Activated CD8-positive, alpha-beta T cell treated with anti-CD3 and anti-CD28 coated beads for 36 hours (primary cell): ENCODE data around the gene CSTB. TPM values are rescaled to one million over a fixed set of nuclear protein-coding genes. Genes with fewer than 3 reads are reported as not detected.

ENCODE experiments used
- ATAC-seq: fragments of 200-7000 bp; cut with Tn5 transposase; one replicate; pipeline ENCODE4 v1.10.0; 2021; ENCODE audit warnings: mild to moderate bottlenecking, moderate library complexity
- CTCF ChIA-PET: fragments of 350-600 bp; sonication (Branson Sonifier 250); formaldehyde crosslinking; loops from one replicate; lab custom pipeline; 2021; ENCODE audit warnings: antibody characterized with exemption; lab: Charles Lee
- POLR2A ChIA-PET: fragments of 350-600 bp; sonication (Branson Sonifier 250); formaldehyde crosslinking; loops from one replicate; lab custom pipeline; 2021; ENCODE audit warnings: antibody characterized with exemption; lab: Charles Lee
- DNase-seq: peaks from one replicate; pipeline ENCODE4 v3.0.0-alpha.2; 2020
- H3K27ac Mint-ChIP-seq: one replicate; pipeline ENCODE4 v1.8.0; 2021; ENCODE audit warnings: mild to moderate bottlenecking, mixed read lengths
- H3K27me3 Mint-ChIP-seq: one replicate; pipeline ENCODE4 v1.8.0; 2021; ENCODE audit warnings: mixed read lengths
- H3K36me3 Mint-ChIP-seq: one replicate; pipeline ENCODE4 v1.8.0; 2021; ENCODE audit warnings: low read depth, mixed read lengths
- H3K4me1 Mint-ChIP-seq: one replicate; pipeline ENCODE4 v1.8.0; 2021; ENCODE audit warnings: low read depth, mixed read lengths
- H3K4me3 Mint-ChIP-seq: one replicate; pipeline ENCODE4 v1.8.0; 2021; ENCODE audit warnings: mild to moderate bottlenecking, moderate library complexity, mixed read lengths
- H3K9me3 Mint-ChIP-seq: one replicate; pipeline ENCODE4 v1.8.0; 2021; ENCODE audit warnings: mixed read lengths
- CTCF ChIP-seq: fragments of 200-600 bp; IDR thresholded peaks from one replicate; pipeline ENCODE4 v1.8.0; 2022; ENCODE audit warnings: antibody characterized with exemption, mild to moderate bottlenecking
- intact Hi-C: fragments of 100-400 bp; cut with micrococcal nuclease; formaldehyde crosslinking; loops from one replicate; pipeline ENCODE4 v1.10.0; 2022
- total RNA-seq, 2 experiments: library from RNA; stranded (reverse); gene quantifications; one replicate each; pipeline ENCODE4 v1.2.3, GENCODE V29; 2021

CSTB gene
- total RNA-seq, 2 experiments from 2014 or later = 18.6 to 20.7 TPM

- ChIA-PET POLR2A (interaction anchor here (1.2 kb wide), 1 partner anchor 18 kb away, joined by 3 read pairs; no protein-coding TSS in a partner anchor), CTCF (no interaction called here)
- no peaks in the 10 kb centered on the region for H3K27me3 Mint-ChIP-seq
- no peak for TF ChIP-seq CTCF
- intact Hi-C loops = no loop called here
- no peaks in the 10 kb centered on the region for H3K9me3 Mint-ChIP-seq
- H3K36me3 Mint-ChIP-seq = peaks cover 18% of the 10 kb centered on the region
- H3K4me3 Mint-ChIP-seq = no peak overlapping the region
- no peaks in the 10 kb centered on the region for H3K4me1 Mint-ChIP-seq
- no peak for ATAC-seq
- H3K27ac Mint-ChIP-seq = no peak overlapping the region
- DNase-seq = no peak
Observed at GRCh38 chr21:43757601-43758000, 18.5 kb downstream of the CSTB start.

- ATAC-seq (no peak), DNase-seq (no peak)
- intact Hi-C loops = no loop called here
- H3K9me3 Mint-ChIP-seq = no peaks in the 10 kb centered on the region
- no peak overlapping the region for H3K27ac Mint-ChIP-seq
- H3K4me1 Mint-ChIP-seq = no peaks in the 10 kb centered on the region
- TF ChIP-seq CTCF = no peak
- no peak overlapping the region for H3K4me3 Mint-ChIP-seq
- H3K27me3 Mint-ChIP-seq = no peaks in the 10 kb centered on the region
- CTCF ChIA-PET = no interaction called here
- H3K36me3 Mint-ChIP-seq = peaks cover 17% of the 10 kb centered on the region
- POLR2A ChIA-PET = no interaction called here
Observed at GRCh38 chr21:43755820-43756594, 20.1 kb downstream of the CSTB start.

GRCh38 chr21:43754948-43755781, 20.9 kb downstream of the CSTB start:
- H3K9me3 Mint-ChIP-seq = no peaks in the 10 kb centered on the region
- intact Hi-C loops = no loop called here
- no peak overlapping the region for H3K4me3 Mint-ChIP-seq
- DNase-seq = no peak
- peak; percentile 53 for ATAC-seq
- H3K36me3 Mint-ChIP-seq = peaks cover 19% of the 10 kb centered on the region
- ChIA-PET CTCF (no interaction called here), POLR2A (no interaction called here)
- no peaks in the 10 kb centered on the region for H3K27me3 Mint-ChIP-seq
- H3K27ac Mint-ChIP-seq = no peak overlapping the region
- no peak for TF ChIP-seq CTCF
- H3K4me1 Mint-ChIP-seq = no peaks in the 10 kb centered on the region

- intact Hi-C loops = no loop called here
- ATAC-seq (no peak), DNase-seq (no peak)
- Mint-ChIP-seq H3K4me3 (no peak overlapping the region), H3K27ac (no peak overlapping the region), H3K4me1 (no peaks in the 10 kb centered on the region), H3K9me3 (no peaks in the 10 kb centered on the region), H3K36me3 (peaks cover 19% of the 10 kb centered on the region), H3K27me3 (no peaks in the 10 kb centered on the region)
- no peak for TF ChIP-seq CTCF
- ChIA-PET POLR2A (interaction anchor here (0.6 kb wide), 1 partner anchor 94 kb away, joined by 3 read pairs; no protein-coding TSS in a partner anchor), CTCF (no interaction called here)
Observed at GRCh38 chr21:43753439-43753799, 22.7 kb downstream of the CSTB start.
